Activated effector memory CD4-positive, alpha-beta T cell treated with anti-CD3 and anti-CD28 coated beads, Interleukin-2, amount 50 U/mL, for 16 hours (primary cell): ENCODE results near the gene TYK2.

Source experiments
- DNase-seq: peaks from one replicate; pipeline ENCODE4 v3.0.0-alpha.2; 2020

Gene TYK2

DNA sequence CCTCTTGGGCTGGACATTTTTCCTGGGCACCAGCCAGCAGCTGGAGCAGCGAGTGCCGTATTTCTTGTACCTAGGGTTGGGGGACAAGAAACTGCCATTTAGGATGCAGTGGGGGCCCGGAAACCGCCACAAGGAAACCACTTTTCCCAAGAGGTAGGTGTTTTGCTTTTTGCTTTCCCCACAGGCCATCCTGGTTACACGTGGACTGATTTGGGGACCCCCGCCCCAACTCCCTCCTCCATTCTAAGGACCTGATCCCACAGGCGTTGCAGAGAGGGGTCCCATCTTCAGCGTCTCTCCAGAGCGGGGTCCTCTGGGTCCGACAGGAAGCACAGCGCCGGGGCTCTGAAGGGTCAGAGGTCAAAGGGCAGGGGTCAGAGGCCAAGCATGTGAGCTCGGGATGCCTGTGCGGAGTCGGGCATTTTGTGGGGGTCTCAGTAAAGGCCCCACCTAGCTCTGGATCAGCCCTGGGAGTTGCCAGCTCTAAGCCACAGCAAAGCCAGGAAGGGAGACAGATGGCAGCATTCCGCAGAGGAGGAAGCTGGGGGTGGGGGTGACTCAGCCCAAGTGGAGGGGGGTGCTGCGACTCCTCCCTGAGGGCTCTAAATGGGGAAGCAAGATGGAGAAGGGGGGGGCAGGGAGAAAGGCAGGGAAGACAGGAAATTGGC, 75.1 kb downstream of the TYK2 start:
- DNase-seq: no peak
